GM19193 (cell line): Measurements from ENCODE around the gene HOXA4.

Experiments
- POLR2A ChIP-seq: IDR thresholded peaks from 4 replicates; pipeline ENCODE4 v1.6.1; 2011; ENCODE audit not compliant: insufficient read depth, insufficient read length; ENCODE audit errors: extremely low read depth

Gene HOXA4

DNA sequence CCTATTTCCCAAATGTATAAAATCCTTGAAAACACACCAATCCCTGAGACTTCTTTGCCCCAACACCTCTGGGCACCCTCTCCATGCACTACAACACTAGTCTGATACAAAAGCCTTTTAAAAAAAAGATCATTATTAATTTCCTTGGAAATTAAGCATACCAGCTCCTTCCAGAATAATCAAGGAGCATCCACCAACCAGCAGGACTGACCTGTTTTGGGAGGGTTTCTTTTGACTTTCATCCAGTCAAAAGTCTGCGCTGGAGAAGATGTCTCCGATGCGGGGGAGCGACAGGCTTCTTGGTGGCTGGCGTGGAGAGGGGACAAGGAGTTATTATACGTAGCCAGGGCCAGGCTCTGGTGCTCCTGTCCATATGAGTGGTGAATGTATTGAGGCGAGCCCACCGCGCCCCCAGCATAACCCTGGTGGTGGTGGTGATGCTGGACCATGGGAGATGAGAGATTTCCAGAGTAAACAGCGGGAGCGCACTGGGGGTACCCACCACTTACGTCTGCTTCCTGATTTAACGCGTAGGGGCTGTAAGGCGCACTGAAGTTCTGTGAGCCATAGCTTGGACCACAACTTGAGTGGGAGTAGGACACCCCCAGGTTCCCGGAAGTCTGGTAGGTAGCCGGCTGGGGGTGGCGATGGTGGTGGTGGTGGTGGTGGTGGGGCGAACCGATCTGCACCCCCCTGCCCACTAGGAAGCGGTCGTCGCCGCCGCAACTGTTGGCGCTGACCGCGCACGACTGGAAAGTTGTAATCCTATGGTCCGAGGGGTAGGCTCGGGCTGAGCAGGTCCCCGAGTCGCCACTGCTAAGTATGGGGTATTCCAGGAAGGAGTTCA, 35.3 kb downstream of the HOXA4 start:
- TF ChIP-seq POLR2A: no peak

DNA sequence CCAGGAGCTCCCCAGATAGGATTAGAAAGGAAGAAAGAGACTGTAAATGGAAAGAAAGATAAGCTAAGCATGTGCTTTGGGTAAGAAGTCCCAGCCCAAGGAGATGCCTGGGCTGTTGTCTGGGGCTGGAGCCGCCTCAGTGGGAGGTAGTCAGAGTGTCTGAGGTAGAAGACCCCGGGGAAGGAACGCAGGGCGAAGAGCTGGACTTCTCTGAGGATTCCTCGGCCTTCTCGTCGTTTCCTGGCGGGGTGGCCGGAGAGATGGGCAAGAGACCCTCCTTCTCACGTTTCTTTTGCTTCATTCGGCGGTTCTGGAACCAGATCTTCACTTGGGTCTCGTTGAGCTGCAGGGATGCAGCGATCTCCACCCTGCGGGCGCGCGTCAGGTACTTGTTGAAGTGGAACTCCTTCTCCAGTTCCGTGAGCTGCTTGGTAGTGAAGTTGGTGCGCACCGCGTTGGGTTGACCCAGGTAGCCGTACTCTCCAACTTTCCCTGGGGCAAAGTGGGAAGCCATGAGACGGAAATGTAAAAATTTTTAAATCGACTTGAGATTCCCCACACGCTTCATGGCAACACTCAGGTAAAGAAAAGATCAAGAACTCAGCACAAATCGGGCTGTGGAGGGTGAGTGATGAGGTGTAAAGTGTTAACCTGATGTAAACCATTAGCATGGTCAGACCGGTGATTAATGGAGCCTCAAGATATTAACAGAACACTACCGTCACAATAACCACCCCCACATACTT, 36.1 kb downstream of the HOXA4 start:
- no peak for TF ChIP-seq POLR2A

GRCh38 chr7:27093184-27093895, 37.2 kb downstream of the HOXA4 start:
- TF ChIP-seq POLR2A: no peak

GRCh38 chr7:27092819-27093110, 37.8 kb downstream of the HOXA4 start:
- no peak for TF ChIP-seq POLR2A

DNA sequence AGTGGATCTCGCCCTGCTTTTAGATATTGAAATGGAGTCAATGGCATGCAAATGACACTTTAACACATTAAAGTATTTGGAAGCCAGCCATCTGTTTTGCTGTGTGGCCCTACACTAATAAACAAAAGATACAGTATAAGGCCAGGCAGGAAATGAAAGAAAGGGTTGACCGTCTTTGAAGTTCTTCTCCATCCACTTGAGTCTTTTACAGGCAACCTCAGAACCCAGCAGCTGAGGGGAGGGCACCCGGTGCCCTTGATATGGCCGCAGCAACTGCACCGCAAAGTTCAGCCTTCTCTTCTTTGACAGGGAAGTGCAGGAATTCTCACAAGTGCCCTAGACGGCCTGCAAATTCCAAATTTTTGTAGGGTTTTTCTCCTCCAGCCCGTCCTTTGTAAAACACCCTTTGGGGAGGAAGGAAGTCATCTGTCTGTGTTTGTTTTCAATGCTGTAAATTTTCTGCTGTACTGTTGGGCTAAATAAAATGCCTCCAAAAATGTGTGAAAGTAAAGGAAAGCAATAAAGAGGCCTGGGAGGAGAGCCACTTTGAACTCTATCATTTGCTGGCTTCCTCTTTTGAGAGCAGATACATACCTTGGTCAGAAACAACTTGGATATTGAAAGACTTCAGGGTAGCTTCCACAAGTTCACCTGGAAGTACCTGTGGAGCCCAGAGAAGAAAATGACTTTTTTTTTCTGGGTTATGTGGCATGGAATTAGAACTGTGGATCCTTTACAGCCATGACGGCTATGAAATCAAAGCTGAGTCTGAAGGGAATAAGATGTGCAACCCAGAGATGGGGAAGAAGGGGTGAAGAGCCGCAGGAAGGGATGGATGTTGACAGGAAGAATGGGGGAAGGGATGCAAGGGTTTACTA, 38.4 kb downstream of the HOXA4 start:
- no peak for TF ChIP-seq POLR2A

GRCh38 chr7:27091105-27091504, 39.5 kb downstream of the HOXA4 start:
- TF ChIP-seq POLR2A: no peak

- TF ChIP-seq POLR2A: no peak
Observed at GRCh38 chr7:27088002-27088922, 42.3 kb downstream of the HOXA4 start.

- no peak for TF ChIP-seq POLR2A
Observed at GRCh38 chr7:27083646-27084045, 46.9 kb downstream of the HOXA4 start.

DNA sequence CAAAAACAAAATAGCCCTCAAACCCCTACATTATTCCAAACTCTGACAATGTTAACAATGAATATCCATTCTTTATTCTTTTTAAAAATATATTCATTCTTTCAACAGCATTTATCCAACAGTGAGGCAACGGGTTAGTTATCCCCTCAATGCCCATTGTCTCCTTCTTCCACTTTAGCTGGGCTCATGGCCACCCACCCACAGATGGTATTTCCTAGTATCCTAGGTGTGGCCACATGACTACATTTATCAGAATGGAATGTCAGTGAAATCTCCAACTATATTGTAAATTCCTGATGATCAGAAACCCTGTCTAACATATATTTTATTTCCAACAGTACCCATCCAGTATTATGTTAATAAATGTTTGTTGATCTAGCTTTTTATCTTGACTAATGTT, 48.4 kb downstream of the HOXA4 start:
- no peak for TF ChIP-seq POLR2A

DNA sequence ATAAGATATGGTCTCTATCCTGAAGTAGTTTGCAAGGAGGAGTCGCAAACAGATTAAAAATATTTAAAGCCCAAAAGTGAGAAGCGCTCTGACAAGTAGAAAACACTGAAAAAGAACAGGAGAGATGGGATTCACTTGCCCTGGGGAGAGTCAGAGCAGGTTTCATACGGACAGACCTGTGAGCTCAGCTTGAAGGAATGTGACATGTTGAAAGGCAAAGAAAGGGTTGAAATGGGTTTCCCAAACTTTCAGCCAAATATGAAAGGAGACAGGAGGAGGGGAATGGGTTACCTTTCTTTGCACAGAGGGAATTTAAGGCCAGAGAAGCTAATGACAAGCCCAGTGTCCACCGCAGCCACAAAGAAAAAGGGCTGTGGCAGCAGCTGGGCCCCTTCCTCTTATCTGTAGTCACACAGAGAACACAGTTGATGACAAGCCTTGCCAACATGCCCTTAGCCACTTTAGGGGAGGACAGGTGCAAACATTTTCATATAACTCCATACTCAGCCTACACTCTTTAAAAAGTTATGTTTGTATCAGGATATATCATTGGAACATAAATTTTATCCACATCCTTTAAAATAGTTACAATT, 49.6 kb downstream of the HOXA4 start:
- TF ChIP-seq POLR2A: no peak

DNA sequence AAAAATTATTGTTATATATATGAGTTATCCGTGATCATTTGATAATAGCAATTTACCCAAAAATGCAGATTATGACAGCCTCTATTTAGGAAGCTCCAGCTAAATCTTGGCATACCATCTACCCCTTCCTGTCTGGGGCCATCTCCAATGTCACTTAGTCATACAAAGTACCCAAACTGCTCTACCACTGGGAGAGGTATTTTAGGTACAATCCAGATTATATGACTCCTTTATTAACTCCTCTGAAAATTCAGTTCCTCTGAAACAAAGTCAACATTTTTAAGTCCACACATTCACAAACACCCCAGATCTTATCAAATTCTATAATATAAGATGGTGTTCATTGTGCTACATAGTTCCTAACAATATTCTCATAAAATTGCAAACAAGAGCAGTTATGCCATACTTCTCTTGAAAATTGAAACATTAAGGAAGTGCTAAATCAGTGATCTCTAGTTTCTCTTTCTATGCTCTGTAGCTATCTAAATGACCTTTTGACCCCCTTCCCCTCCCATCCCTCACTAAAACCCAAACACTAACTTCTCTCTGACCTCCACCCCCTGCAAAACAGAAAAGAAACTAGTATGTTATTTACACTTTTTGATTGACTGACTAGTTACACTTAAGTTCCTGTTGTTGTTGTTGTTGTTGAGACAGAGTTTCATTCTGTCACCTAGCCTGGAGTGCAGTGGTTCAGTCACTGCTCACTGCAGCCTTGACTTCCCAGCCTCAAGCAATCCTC, 51.2 kb downstream of the HOXA4 start:
- TF ChIP-seq POLR2A: no peak

- TF ChIP-seq POLR2A: no peak
Observed at GRCh38 chr7:27078616-27079233, 51.8 kb downstream of the HOXA4 start.
